ENCODE data around the gene MAML2.

The MAML2 gene

GRCh38 chr11:96055706-96056387, 287.1 kb downstream of the MAML2 start:
- DNase-seq (ENCODE audit: insufficient read length, low spot score) (no peak), FAIRE-seq (no peak)

GRCh38 chr11:96054870-96055705, 287.9 kb downstream of the MAML2 start:
- DNase-seq (ENCODE audit: insufficient read length, low spot score): no peak
- FAIRE-seq: no peak

GRCh38 chr11:96052921-96053651, 289.9 kb downstream of the MAML2 start:
- DNase-seq (ENCODE audit: insufficient read length, low spot score) (no peak), FAIRE-seq (peak; percentile 81)

- peak; percentile 22 for DNase-seq (ENCODE audit: insufficient read length, low spot score)
- peak; percentile 89 for FAIRE-seq
Observed at GRCh38 chr11:96051820-96052219, 291.2 kb downstream of the MAML2 start.

DNA sequence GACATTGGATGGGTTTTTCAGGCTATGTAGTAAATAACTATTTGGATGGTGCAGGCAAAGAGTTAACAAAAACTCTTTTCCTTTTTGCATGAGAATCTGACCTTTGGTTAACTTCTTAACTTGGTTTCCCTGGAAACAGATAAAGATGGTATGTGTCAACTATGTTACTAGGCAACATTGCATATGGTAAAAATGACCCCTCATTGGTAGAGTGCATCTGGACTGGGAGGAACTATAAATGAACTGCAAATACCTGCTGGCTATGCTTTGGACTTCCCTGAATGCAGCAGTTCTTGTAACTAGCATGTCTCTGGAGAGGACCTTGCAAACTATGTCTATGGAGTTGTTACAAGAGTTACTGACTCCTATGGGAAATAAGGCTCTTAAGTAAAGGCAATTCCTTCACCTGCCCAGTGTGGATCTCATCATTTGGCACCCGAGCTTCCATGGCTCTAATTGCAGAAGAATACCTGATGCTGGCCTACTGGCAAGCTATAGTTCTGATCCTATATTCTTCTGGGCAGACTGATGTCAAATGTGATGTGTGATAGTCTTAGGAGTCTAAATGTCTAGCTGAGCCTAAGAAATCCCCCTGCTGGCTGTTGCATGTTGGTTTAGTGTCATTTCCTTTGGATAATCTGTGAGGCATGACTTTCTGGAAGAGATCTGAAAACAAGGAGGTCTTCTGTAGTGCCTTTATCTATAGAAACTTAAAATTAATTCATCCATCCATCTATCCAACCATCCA, 292.4 kb downstream of the MAML2 start:
- FAIRE-seq (no peak), DNase-seq (ENCODE audit: insufficient read length, low spot score) (no peak)

GRCh38 chr11:96049426-96049825, 293.6 kb downstream of the MAML2 start:
- FAIRE-seq: no peak

DNA sequence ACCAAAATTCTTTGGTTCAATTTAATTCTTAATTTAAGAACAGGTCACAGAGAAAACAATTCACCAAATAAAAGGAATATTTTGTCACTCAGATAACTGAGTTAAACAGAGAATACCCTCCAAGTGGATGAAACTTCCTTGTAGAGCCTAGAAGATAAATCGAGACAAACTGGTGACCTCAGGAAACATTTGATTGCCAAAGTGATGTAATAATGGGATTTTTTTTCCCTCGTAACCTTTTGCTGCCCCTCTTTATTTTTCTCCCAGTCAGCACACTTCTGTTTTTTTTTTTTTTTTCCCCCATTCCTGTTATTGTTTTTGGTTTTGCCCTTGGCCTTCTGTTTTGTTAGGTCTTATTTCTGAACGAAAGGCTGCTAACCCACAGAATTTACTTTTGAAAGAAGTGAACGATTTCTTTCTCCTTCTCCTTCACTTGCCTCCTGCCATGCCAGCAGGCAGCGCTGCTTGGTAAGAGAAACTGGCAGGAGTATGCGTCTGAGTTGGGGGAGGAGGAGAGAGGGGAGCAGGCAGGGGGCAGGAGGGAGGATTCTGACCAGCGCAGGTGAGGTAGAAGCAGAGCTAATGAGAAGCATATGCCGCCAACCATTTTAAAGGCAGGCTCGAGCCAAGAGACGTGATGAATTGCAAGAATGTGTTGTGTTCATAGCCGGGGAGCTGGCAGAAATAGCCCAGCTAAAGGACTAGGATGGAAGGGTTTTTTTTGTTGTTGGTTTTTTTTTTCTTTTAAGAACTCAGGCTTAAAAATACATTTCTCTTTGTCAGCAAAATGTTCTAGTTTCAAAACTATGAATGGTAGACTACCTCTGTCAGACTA, 297.2 kb downstream of the MAML2 start:
- no peak for FAIRE-seq
- no peak for DNase-seq (ENCODE audit: insufficient read length, low spot score)

More at GRCh38 chr11:96049426-96049825, 293.6 kb downstream of the MAML2 start:
- DNase-seq (ENCODE audit: insufficient read length, low spot score): no peak

DNA sequence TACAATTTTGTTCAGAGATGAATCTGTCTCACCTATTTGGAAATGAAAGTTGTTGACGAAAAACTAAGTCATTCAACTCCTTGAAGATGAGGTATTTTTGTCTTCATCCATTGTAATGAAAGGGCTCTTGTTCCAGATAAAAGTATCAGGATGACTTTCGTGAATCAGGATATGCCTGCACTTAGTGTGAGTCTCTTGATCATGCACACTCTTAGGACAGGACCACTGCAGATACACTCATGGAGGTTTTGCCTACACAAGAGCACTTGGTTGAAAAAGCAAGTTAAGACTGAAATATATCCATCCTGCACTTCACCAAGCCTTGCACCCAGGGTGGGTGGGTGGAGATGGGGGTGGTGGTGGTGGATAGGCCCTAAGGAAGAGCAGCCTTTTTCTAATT, 298.2 kb downstream of the MAML2 start:
- DNase-seq (ENCODE audit: insufficient read length, low spot score) (no peak), FAIRE-seq (no peak)

DNA sequence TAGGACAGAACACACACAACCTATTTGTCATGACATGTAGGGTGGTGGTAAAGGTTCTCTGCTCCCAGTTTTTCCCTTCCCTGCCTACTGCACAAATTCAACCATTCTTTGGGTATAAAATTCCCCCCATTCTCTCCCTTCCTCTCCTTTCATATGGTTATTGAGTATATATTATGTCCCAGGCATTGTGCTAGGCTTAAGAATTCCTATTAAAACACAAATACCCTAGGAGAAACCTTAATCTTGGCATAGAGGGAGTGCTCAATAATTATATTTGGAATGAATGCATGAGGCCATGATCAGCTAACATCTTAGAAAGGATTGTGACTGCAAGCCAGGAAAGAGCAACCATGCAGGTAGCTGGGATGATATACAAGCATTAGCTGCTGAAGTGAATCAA, 298.7 kb downstream of the MAML2 start:
- no peak for DNase-seq (ENCODE audit: insufficient read length, low spot score)
- no peak for FAIRE-seq

- FAIRE-seq (peak; percentile 53), DNase-seq (ENCODE audit: insufficient read length, low spot score) (no peak)
Observed at GRCh38 chr11:96043291-96043690, 299.7 kb downstream of the MAML2 start.

GRCh38 chr11:96038046-96038445, 304.9 kb downstream of the MAML2 start:
- FAIRE-seq: no peak
- no peak for DNase-seq (ENCODE audit: insufficient read length, low spot score)

DNA sequence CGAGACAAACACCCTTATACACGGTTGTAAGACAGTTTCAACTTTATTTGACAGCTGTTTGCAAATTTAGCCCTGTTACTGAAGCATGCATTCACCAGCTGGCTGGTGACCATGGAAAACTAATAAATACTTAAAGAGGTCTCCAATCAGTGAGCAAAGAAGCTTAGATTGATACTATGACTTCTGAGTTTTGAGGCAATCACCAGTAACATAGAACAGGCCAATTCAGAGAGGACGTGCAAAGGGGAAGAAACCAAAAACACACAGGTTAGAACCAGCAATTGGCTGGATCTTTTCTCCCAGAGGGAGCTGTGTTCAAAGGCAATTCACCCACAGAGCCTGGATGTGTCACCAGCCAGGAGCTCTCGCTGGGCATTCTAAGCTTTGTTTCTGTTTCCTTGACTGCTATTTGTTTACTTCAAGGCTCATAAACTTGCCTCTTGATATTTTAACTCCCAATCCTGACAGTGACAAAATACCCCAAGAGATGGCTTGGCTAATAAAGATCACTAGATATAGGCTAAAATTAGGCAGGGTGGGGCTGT, 305.5 kb downstream of the MAML2 start:
- DNase-seq (ENCODE audit: insufficient read length, low spot score) (no peak), FAIRE-seq (no peak)

DNA sequence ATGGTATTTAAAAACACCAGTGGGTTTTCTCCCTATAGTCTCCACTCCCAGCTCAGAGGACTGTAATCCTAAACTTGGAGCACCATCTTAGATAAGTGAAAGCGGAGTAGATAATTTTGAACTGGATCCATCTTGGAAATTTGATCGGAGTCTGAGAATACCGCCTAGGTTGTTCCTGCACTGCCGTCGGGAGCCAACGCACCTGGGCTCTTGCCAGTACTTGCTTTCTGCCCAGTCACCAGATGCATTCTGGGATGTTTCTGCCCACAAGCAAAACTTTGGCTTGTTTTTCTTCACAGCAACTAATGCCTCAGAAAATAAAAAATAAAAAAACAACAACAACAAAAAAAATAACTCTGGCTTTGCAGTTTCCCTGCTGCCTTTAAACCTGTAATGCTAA, 306.1 kb downstream of the MAML2 start:
- no peak for FAIRE-seq
- DNase-seq (ENCODE audit: insufficient read length, low spot score): no peak

DNA sequence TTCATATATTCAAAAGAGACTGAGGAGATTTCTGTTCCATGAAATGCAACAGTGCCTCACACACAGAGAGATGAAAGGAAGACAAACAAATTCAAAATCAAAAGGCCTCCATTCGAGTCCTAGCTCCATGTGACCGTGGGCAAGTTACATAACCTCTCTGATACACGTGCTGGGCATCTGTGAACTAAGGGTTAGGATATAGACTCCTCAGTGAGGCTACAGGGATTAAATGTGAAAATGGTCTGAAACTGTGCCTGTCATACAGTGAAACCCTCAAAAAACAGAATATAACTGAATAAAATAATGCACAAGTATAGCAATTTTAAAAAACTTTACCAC, 307.3 kb downstream of the MAML2 start:
- DNase-seq (ENCODE audit: insufficient read length, low spot score): no peak
- no peak for FAIRE-seq

GRCh38 chr11:96035031-96035739, 307.8 kb downstream of the MAML2 start:
- FAIRE-seq: no peak
- no peak for DNase-seq (ENCODE audit: insufficient read length, low spot score)

DNA sequence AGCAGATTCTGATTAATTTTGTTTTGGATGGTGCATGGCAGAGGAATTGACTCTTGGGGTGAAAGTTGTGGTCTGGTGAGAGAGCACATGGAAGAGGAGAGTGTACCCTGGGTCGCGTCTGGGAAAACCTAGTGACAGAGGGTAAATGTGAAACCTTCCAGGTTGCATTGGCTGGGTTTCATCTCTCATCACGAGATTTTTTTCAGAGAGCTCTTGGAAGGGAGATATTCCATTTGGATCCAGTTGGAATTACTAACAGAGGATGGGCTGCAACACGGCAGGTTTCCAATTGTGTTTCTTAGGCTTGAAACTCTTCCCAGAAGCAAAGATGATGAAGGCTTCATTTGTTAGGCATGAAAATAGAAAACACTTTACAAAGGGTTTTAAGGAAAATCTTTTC, 309.4 kb downstream of the MAML2 start:
- FAIRE-seq (no peak), DNase-seq (ENCODE audit: insufficient read length, low spot score) (no peak)

DNA sequence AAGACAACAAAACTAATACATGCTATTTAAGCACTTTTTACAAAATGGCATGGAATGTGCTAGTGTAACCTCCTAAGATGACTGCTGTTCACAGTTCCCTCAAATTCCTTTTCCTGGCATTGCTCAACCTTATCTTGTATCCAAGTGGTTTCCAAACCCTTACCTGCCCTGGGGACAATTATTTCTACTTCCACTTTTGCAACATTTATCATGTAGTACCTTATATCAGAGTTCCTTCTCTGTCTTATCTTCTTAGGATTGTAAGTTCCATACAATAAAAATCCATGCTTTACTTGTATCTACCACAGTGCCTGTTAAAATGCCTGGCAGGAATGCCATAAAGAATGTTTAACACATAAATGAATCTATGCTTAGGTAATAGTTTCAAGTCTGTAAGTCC, 309.9 kb downstream of the MAML2 start:
- DNase-seq (ENCODE audit: insufficient read length, low spot score) (no peak), FAIRE-seq (no peak)

DNA sequence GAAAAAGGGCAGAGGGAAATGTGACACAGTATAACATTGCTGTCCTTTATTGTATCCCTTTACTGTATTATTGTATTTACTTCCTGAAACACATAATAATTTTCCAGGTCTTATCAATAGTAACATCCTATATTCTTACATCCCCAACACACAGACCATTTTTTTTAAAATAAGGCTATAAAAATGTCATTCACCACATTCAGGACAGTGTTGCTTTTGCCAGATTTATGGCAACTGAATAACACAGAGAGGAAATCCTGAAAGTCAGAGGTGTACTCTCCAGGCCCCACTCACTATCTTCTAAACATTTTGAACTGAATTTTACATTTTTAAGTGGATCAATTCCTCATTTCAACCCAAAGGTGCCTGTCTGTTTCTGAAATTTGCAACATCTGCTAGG, 314.2 kb downstream of the MAML2 start:
- DNase-seq (ENCODE audit: insufficient read length, low spot score): no peak
- no peak for FAIRE-seq

GRCh38 chr11:96027021-96027420, 316.0 kb downstream of the MAML2 start:
- no peak for FAIRE-seq

More at GRCh38 chr11:96027021-96027420, 316.0 kb downstream of the MAML2 start:
- no peak for DNase-seq (ENCODE audit: insufficient read length, low spot score)
